Uterus (tissue), 2 donors: ENCODE results near the gene GLIS1.

Experiments used
- POLR2A ChIP-seq, 2 donors: fragments of 450-650 bp; IDR thresholded peaks; one replicate each; pipeline ENCODE4 v1.6.1; 2016; ENCODE audit warnings: antibody characterized with exemption in 2 of 2, mild to moderate bottlenecking in 1 of 2, moderate library complexity in 1 of 2
- TF ChIP-seq, protein P1 (sequence below), 4 experiments: fragments of 200-600 bp in 2 of 4; fragments of 450-650 bp in 2 of 4; sonication (generic) in 2 of 4; IDR thresholded peaks; one replicate each; pipeline ENCODE4 v1.5.1; 2016 to 2019; ENCODE audit warnings: antibody characterized with exemption in 4 of 4, mild to moderate bottlenecking in 2 of 4, moderate library complexity in 1 of 4

DNA sequence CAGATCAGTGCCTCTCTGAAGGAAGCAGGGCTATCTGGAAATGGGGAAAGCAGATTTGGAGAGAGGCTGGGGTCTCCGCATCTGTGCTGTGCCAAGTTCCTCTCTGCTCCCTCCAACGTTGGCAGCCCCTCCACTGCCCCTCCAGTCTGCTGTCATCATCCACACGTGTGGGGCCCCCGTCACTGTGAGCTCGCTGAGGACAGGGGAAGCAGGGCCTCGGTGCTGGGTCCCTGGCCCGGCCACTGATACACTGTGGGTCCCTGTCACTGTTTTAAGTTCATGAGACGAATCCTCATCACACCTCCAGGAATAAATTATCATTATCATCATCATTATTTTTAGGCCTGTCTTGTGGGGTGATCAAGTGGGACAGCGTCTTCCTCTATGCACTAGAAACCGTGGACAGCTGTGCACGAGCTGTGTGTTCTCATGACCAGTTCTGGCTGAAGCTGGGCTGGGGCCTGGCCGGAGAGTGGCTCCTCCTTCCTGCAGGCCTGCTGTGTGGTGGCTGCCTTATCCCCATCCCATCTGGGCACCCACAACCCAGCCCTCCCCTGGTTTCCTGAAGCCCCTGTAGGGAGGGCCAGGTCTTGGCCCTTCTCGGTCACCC lies 227.5 kb downstream of the GLIS1 start:
- TF ChIP-seq, protein P1, sequence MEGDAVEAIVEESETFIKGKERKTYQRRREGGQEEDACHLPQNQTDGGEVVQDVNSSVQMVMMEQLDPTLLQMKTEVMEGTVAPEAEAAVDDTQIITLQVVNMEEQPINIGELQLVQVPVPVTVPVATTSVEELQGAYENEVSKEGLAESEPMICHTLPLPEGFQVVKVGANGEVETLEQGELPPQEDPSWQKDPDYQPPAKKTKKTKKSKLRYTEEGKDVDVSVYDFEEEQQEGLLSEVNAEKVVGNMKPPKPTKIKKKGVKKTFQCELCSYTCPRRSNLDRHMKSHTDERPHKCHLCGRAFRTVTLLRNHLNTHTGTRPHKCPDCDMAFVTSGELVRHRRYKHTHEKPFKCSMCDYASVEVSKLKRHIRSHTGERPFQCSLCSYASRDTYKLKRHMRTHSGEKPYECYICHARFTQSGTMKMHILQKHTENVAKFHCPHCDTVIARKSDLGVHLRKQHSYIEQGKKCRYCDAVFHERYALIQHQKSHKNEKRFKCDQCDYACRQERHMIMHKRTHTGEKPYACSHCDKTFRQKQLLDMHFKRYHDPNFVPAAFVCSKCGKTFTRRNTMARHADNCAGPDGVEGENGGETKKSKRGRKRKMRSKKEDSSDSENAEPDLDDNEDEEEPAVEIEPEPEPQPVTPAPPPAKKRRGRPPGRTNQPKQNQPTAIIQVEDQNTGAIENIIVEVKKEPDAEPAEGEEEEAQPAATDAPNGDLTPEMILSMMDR (IDR thresholded peaks at IDR 0.05) = no peak
- no peak for TF ChIP-seq POLR2A (IDR thresholded peaks at IDR 0.05)
